MG63 (cell line): Measurements from ENCODE around the gene CYP2R1. TPM values are rescaled to one million over a fixed set of nuclear protein-coding genes. Genes with fewer than 3 reads are reported as not detected.

ENCODE experiments used
- DNase-seq: peaks from one replicate; pipeline ENCODE4 v3.0.0-alpha.2; 2020
- H3K27me3 ChIP-seq: fragments of 250-450 bp; sonication (Bioruptor Pico); 2 replicates; pipeline ENCODE4 v1.5.1; 2020; ENCODE audit warnings: mild to moderate bottlenecking, moderate library complexity
- H3K36me3 ChIP-seq: fragments of 250-450 bp; sonication (Bioruptor Pico); 2 replicates; pipeline ENCODE4 v1.5.1; 2020; ENCODE audit warnings: mild to moderate bottlenecking, moderate library complexity
- H3K4me3 ChIP-seq: fragments of 250-450 bp; sonication (Bioruptor Pico); 2 replicates; pipeline ENCODE4 v1.5.1; 2020; ENCODE audit warnings: mild to moderate bottlenecking, moderate library complexity
- H3K9me3 ChIP-seq: fragments of 250-450 bp; sonication (Bioruptor Pico); 2 replicates; pipeline ENCODE4 v1.5.1; 2020; ENCODE audit warnings: mild to moderate bottlenecking, moderate library complexity
- total RNA-seq: library from RNA; depleted of rRNA; stranded (reverse); fragments of >200 nt; shearing (Covaris generic); gene quantifications from 2 replicates; pipeline ENCODE4 v1.2.3, GENCODE V29; 2014; ENCODE audit warnings: low replicate concordance; rRNA removed

CYP2R1 gene, protein sequence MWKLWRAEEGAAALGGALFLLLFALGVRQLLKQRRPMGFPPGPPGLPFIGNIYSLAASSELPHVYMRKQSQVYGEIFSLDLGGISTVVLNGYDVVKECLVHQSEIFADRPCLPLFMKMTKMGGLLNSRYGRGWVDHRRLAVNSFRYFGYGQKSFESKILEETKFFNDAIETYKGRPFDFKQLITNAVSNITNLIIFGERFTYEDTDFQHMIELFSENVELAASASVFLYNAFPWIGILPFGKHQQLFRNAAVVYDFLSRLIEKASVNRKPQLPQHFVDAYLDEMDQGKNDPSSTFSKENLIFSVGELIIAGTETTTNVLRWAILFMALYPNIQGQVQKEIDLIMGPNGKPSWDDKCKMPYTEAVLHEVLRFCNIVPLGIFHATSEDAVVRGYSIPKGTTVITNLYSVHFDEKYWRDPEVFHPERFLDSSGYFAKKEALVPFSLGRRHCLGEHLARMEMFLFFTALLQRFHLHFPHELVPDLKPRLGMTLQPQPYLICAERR
- 5.5 and 13.7 TPM in 2 replicates for total RNA-seq

- Histone ChIP-seq H3K4me3 (peak within 1 kb of the TSS; percentile 65), H3K27me3 (no peaks in the 10 kb centered on the region), H3K36me3 (no peaks in the 10 kb centered on the region), H3K9me3 (no peaks in the 10 kb centered on the region)
- DNase-seq: peak; percentile 93
Observed at GRCh38 chr11:14892036-14892556, at the start of gene CYP2R1. Gene CYP2R1 (minus strand): TSS chr11:14892231. CDS start chr11:14892205, 26 bp downstream.

DNA sequence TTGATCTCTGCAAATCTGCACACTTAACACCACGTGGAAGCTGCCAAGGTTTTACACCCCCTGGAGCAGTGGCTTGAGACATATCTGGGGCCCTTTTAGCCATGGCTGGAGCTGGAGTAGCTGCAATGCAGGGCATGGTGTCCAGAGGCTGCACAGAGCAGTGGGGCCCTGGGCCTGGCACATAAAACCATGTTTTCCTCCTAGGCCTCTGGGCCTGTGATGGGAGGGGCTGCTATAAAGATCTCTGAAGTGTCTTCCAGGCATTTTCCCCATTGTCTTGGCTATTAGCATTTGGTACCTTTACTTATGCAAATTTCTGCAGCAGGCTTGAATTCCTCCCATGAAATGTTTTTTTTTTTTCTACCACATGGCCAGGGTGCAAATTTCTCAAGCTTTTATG, 46.9 kb upstream of the CYP2R1 start:
- no peaks in the 10 kb centered on the region for H3K36me3 ChIP-seq
- H3K27me3 ChIP-seq: no peaks in the 10 kb centered on the region
- H3K4me3 ChIP-seq: no peak overlapping the region
- DNase-seq: no peak
- no peaks in the 10 kb centered on the region for H3K9me3 ChIP-seq

- no peak overlapping the region for H3K4me3 ChIP-seq
- DNase-seq: no peak
- no peaks in the 10 kb centered on the region for H3K27me3 ChIP-seq
- H3K36me3 ChIP-seq: no peaks in the 10 kb centered on the region
- no peaks in the 10 kb centered on the region for H3K9me3 ChIP-seq
Observed at GRCh38 chr11:14934641-14935351, 42.8 kb upstream of the CYP2R1 start.

GRCh38 chr11:14932447-14932846, 40.4 kb upstream of the CYP2R1 start:
- no peaks in the 10 kb centered on the region for H3K36me3 ChIP-seq
- H3K4me3 ChIP-seq: no peak overlapping the region
- no peak for DNase-seq
- H3K27me3 ChIP-seq: no peaks in the 10 kb centered on the region
- H3K9me3 ChIP-seq: no peaks in the 10 kb centered on the region; the same call in 1 of the 2 replicates

DNA sequence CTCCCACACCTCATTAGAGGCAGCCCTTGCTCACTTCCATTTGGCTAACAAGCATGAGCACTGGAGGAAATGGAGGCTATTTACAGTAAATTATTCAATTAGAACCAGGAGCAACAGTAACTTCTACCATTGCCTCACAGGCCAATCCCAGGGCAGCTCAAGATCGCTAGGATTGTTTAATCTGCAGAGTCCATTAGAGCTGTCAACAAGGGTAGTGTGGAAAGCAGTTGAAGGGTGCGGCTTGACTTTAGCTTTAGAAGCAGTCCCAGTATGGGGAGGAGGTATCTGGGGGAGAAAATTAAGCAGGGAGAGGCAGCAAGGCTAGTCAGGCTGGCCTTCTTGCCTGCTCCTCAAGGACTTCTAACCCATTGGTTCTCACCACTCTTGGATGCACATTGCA, 38.3 kb upstream of the CYP2R1 start:
- Histone ChIP-seq H3K9me3 (no peaks in the 10 kb centered on the region; the same call in 1 of the 2 replicates), H3K36me3 (no peaks in the 10 kb centered on the region), H3K4me3 (no peak overlapping the region), H3K27me3 (no peaks in the 10 kb centered on the region)
- no peak for DNase-seq

GRCh38 chr11:14927146-14927545, 35.1 kb upstream of the CYP2R1 start:
- Histone ChIP-seq H3K4me3 (no peak overlapping the region), H3K36me3 (no peaks in the 10 kb centered on the region), H3K9me3 (no peaks in the 10 kb centered on the region; the same call in 1 of the 2 replicates), H3K27me3 (no peaks in the 10 kb centered on the region)
- peak; percentile 38 for DNase-seq

DNA sequence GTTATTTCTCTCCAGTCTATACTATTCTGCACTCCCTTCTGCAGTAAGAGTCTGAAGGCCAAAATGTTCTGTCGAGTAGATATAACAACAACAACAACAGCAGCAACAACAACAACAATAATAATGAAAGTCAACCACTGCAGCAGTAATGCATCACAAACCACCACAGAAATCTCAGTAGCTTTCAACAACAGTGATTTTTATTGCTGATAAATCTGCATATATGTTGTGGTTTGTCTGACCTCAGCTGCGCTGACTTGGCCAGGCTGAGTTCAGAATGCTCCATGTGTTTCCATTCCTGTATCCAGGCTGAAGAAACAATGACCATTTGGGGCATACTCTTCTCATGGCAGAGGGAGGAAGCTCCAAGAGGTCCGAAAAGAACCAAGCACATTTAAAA, 32.3 kb upstream of the CYP2R1 start:
- no peak for DNase-seq

GRCh38 chr11:14916403-14916802, 24.4 kb upstream of the CYP2R1 start:
- Histone ChIP-seq H3K27me3 (no peaks in the 10 kb centered on the region), H3K4me3 (no peak overlapping the region), H3K36me3 (no peaks in the 10 kb centered on the region), H3K9me3 (no peaks in the 10 kb centered on the region)
- no peak for DNase-seq

More for the DNA sequence above, 32.3 kb upstream of the CYP2R1 start:
- H3K36me3 ChIP-seq: no peaks in the 10 kb centered on the region
- H3K27me3 ChIP-seq: no peaks in the 10 kb centered on the region
- H3K9me3 ChIP-seq: no peaks in the 10 kb centered on the region; the same call in 1 of the 2 replicates
- no peak overlapping the region for H3K4me3 ChIP-seq

DNA sequence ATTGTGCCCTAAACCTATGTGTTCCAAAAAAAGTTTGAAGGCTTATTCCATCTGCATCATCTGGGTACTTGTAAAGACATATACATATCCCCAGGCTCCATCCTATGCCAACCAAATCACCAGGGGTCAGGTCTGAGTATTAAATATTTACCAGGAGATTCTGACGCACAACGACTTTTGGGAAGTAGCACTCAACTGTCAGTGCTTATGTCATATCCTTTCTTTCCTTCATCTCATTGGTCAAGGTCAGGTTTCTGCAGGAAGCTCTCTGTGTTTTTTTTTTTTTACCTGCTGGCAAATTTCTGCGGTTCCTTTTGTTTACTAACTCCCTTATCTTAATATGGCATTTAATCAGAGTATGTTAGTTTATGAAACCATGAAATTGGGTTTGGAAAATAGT, 22.5 kb upstream of the CYP2R1 start:
- Histone ChIP-seq H3K9me3 (no peaks in the 10 kb centered on the region), H3K27me3 (no peaks in the 10 kb centered on the region), H3K4me3 (no peak overlapping the region), H3K36me3 (no peaks in the 10 kb centered on the region)
- no peak for DNase-seq

DNA sequence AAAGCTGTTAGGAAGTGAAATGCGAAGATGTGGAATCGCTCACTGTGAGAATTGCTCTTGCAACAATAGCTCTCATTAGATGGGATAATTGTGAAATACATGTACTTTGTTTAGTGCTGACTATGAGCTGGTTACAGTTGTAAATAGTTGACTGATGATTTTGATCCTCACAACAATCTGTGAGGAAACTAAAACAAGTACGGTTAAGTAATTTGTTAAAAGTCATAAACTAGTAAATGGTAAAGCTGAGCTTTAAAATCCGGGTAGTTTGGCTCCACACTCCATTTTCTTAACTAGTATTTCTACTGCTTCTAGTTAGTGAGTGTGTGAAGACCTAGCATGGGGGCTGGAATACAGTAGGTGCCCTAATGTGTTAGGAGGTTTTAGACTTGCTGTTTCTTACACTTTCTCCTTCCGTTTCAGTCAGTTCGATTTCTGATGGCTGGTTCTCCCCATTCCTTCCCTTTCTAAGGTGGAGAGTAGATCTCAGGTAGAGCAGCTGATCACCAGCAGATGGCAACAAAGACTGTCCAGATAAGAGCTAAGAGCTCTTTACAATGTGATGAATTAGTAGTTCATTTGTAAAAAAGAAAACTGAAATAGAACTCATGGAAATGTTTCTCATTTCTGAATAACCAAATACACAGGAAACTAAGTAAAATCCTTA, 16.3 kb upstream of the CYP2R1 start:
- no peaks in the 10 kb centered on the region for H3K27me3 ChIP-seq
- H3K4me3 ChIP-seq: no peak overlapping the region
- no peaks in the 10 kb centered on the region for H3K36me3 ChIP-seq
- H3K9me3 ChIP-seq: no peaks in the 10 kb centered on the region
- no peak for DNase-seq

GRCh38 chr11:14907411-14908213, 15.6 kb upstream of the CYP2R1 start:
- Histone ChIP-seq H3K9me3 (no peaks in the 10 kb centered on the region), H3K36me3 (no peaks in the 10 kb centered on the region), H3K4me3 (no peak overlapping the region), H3K27me3 (no peaks in the 10 kb centered on the region)
- DNase-seq: no peak

- H3K4me3 ChIP-seq: no peak overlapping the region
- no peak for DNase-seq
- H3K36me3 ChIP-seq: no peaks in the 10 kb centered on the region
- H3K27me3 ChIP-seq: no peaks in the 10 kb centered on the region
- H3K9me3 ChIP-seq: no peaks in the 10 kb centered on the region
Observed at GRCh38 chr11:14906993-14907392, 15.0 kb upstream of the CYP2R1 start.

- Histone ChIP-seq H3K36me3 (no peaks in the 10 kb centered on the region), H3K27me3 (no peaks in the 10 kb centered on the region), H3K9me3 (no peaks in the 10 kb centered on the region), H3K4me3 (no peak overlapping the region)
- no peak for DNase-seq
Observed at GRCh38 chr11:14906578-14906977, 14.5 kb upstream of the CYP2R1 start.

GRCh38 chr11:14905104-14906033, 13.3 kb upstream of the CYP2R1 start:
- no peaks in the 10 kb centered on the region for H3K36me3 ChIP-seq
- no peaks in the 10 kb centered on the region for H3K9me3 ChIP-seq
- no peak overlapping the region for H3K4me3 ChIP-seq
- H3K27me3 ChIP-seq: no peaks in the 10 kb centered on the region
- no peak for DNase-seq

GRCh38 chr11:14904745-14905103, 12.7 kb upstream of the CYP2R1 start:
- DNase-seq: peak; percentile 40
- Histone ChIP-seq H3K9me3 (no peaks in the 10 kb centered on the region), H3K36me3 (no peaks in the 10 kb centered on the region), H3K4me3 (no peak overlapping the region), H3K27me3 (no peaks in the 10 kb centered on the region)
